ENCODE measurements around the gene OCIAD1. TPM values are rescaled to one million over a fixed set of nuclear protein-coding genes. Genes with fewer than 3 reads are reported as not detected.
A peak's percentile ranks its signal among the peaks of the same experiment; 100 is the strongest.
"Not testable (repeated sequence)": the region's sequence is repeated elsewhere in the genome, so short reads cannot be mapped to it uniquely, and the experiment has no call there.

Gene OCIAD1
- total RNA-seq, 1 donor from 2014 or later = 128 TPM

GRCh38 chr4:48864696-48865095 is 33.8 kb downstream of the OCIAD1 start:
- ATAC-seq; DNase-seq (ENCODE audit: missing footprints); intact Hi-C loops (cut with DNase I): not testable (repeated sequence)

- no peak for DNase-seq (ENCODE audit: missing footprints)
- intact Hi-C loops (cut with DNase I) = no loop called here
- ATAC-seq = no peak
Measured at GRCh38 chr4:48877827-48878535, 47.1 kb downstream of the OCIAD1 start.

GRCh38 chr4:48879561-48880442 is 48.9 kb downstream of the OCIAD1 start:
- DNase-seq (ENCODE audit: missing footprints) = no peak
- intact Hi-C loops (cut with DNase I) = no loop called here
- no peak for ATAC-seq

GRCh38 chr4:48881646-48882045 is 50.8 kb downstream of the OCIAD1 start:
- ATAC-seq; DNase-seq (ENCODE audit: missing footprints); intact Hi-C loops (cut with DNase I): not testable (repeated sequence)

GRCh38 chr4:48889750-48890149 is 58.9 kb downstream of the OCIAD1 start:
- ATAC-seq; DNase-seq (ENCODE audit: missing footprints); intact Hi-C loops (cut with DNase I): not testable (repeated sequence)

GRCh38 chr4:48891028-48891619 is 60.2 kb downstream of the OCIAD1 start:
- DNase-seq (ENCODE audit: missing footprints) (no peak), ATAC-seq (no peak)
- intact Hi-C loops (cut with DNase I) = no loop called here

- ATAC-seq = no peak
- DNase-seq (ENCODE audit: missing footprints) = no peak
- intact Hi-C loops (cut with DNase I) = no loop called here
Measured at GRCh38 chr4:48896845-48897244, 66.0 kb downstream of the OCIAD1 start.

- ATAC-seq (no peak), DNase-seq (ENCODE audit: missing footprints) (no peak)
- intact Hi-C loops (cut with DNase I) = no loop called here
Measured at GRCh38 chr4:48898733-48899431, 68.0 kb downstream of the OCIAD1 start.

- intact Hi-C loops (cut with DNase I) = no loop called here
- DNase-seq (ENCODE audit: missing footprints) = no peak
- ATAC-seq = no peak
Measured at GRCh38 chr4:48899432-48899749, 68.5 kb downstream of the OCIAD1 start.

- no peak for DNase-seq (ENCODE audit: missing footprints)
- no peak for ATAC-seq
- intact Hi-C loops (cut with DNase I) = no loop called here
Measured at GRCh38 chr4:48899950-48900349, 69.1 kb downstream of the OCIAD1 start.

GRCh38 chr4:48901196-48901595 is 70.3 kb downstream of the OCIAD1 start:
- DNase-seq (ENCODE audit: missing footprints) (no peak), ATAC-seq (no peak)
- intact Hi-C loops (cut with DNase I) = no loop called here

- ATAC-seq (no peak), DNase-seq (ENCODE audit: missing footprints) (no peak)
- intact Hi-C loops (cut with DNase I) = no loop called here
Measured at GRCh38 chr4:48902266-48902665, 71.4 kb downstream of the OCIAD1 start.

- ATAC-seq = no peak
- intact Hi-C loops (cut with DNase I) = no loop called here
- no peak for DNase-seq (ENCODE audit: missing footprints)
Measured at GRCh38 chr4:48904101-48904500, 73.2 kb downstream of the OCIAD1 start.

- intact Hi-C loops (cut with DNase I) = no loop called here
- ATAC-seq (no peak), DNase-seq (ENCODE audit: missing footprints) (no peak)
Measured at GRCh38 chr4:48904541-48905142, 73.8 kb downstream of the OCIAD1 start.

GRCh38 chr4:48905363-48906015 is 74.6 kb downstream of the OCIAD1 start:
- ATAC-seq (no peak), DNase-seq (ENCODE audit: missing footprints) (no peak)
- intact Hi-C loops (cut with DNase I) = no loop called here

- intact Hi-C loops (cut with DNase I) = no loop called here
- DNase-seq (ENCODE audit: missing footprints) (peak; percentile 76), ATAC-seq (peak; percentile 56)
Measured at GRCh38 chr4:48906206-48907173, 75.6 kb downstream of the OCIAD1 start, which contains the start of gene OCIAD2. Gene OCIAD2 (minus strand): TSS chr4:48906774. CDS start chr4:48904549, 2,225 bp downstream.

All from Right ventricle myocardium inferior (tissue), 1 donor.